ENCODE data around the gene TNFRSF11A.

The TNFRSF11A gene

DNA sequence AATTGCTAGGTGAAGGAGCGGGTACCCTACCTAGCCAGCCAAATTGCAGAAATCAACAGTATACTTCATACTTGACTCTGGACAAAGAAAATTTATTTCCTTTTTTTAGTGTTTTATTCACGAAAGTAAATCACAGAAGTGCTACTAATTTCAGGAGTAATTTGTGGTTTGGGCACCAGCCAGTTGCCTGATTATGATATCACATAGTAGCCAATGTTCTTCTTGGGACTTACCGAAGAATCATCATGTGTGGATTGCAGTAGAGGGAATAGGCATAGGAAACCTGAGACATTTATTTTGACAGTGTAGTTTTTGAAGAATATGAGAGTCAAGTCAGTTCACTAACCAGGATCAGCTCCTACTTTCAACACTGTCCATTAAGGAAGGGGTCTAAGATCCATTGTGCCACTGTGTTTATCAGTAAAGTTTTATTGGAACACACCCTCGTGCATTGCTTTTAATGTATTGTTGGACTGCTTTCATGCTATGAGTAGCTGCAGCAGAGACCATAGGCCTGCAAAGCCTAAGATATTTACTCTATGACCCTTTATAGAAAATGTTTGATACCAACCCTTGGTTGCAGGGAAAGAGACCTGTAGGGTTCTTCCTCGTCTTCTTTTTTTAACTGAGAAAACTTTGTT lies 32.1 kb downstream of the TNFRSF11A start:
- H3K27me3 ChIP-seq (ENCODE audit: insufficient read depth, poor library complexity, severe bottlenecking), result no peaks in the 10 kb centered on the region
- no peak for DNase-seq (ENCODE audit: low read depth in 1 of 2, low spot score in 1 of 2)
- no peak overlapping the region for H3K27ac ChIP-seq (replicated peaks)
- TF ChIP-seq GABPA (IDR thresholded peaks at IDR 0.05; ENCODE audit: low read depth) (no peak), SPI1 (IDR thresholded peaks at IDR 0.05; ENCODE audit: borderline replicate concordance, low read depth) (no peak), POLR2AphosphoS5 (IDR thresholded peaks at IDR 0.05; ENCODE audit: low read depth) (no peak)
- TF ChIP-seq, protein P1, sequence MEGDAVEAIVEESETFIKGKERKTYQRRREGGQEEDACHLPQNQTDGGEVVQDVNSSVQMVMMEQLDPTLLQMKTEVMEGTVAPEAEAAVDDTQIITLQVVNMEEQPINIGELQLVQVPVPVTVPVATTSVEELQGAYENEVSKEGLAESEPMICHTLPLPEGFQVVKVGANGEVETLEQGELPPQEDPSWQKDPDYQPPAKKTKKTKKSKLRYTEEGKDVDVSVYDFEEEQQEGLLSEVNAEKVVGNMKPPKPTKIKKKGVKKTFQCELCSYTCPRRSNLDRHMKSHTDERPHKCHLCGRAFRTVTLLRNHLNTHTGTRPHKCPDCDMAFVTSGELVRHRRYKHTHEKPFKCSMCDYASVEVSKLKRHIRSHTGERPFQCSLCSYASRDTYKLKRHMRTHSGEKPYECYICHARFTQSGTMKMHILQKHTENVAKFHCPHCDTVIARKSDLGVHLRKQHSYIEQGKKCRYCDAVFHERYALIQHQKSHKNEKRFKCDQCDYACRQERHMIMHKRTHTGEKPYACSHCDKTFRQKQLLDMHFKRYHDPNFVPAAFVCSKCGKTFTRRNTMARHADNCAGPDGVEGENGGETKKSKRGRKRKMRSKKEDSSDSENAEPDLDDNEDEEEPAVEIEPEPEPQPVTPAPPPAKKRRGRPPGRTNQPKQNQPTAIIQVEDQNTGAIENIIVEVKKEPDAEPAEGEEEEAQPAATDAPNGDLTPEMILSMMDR (IDR thresholded peaks at IDR 0.05; ENCODE audit: insufficient read depth, low read length), result no peak
- TF ChIP-seq, protein P2, sequence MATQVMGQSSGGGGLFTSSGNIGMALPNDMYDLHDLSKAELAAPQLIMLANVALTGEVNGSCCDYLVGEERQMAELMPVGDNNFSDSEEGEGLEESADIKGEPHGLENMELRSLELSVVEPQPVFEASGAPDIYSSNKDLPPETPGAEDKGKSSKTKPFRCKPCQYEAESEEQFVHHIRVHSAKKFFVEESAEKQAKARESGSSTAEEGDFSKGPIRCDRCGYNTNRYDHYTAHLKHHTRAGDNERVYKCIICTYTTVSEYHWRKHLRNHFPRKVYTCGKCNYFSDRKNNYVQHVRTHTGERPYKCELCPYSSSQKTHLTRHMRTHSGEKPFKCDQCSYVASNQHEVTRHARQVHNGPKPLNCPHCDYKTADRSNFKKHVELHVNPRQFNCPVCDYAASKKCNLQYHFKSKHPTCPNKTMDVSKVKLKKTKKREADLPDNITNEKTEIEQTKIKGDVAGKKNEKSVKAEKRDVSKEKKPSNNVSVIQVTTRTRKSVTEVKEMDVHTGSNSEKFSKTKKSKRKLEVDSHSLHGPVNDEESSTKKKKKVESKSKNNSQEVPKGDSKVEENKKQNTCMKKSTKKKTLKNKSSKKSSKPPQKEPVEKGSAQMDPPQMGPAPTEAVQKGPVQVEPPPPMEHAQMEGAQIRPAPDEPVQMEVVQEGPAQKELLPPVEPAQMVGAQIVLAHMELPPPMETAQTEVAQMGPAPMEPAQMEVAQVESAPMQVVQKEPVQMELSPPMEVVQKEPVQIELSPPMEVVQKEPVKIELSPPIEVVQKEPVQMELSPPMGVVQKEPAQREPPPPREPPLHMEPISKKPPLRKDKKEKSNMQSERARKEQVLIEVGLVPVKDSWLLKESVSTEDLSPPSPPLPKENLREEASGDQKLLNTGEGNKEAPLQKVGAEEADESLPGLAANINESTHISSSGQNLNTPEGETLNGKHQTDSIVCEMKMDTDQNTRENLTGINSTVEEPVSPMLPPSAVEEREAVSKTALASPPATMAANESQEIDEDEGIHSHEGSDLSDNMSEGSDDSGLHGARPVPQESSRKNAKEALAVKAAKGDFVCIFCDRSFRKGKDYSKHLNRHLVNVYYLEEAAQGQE (IDR thresholded peaks at IDR 0.05; ENCODE audit: insufficient replicate concordance, low read depth), result no peak
- no peak overlapping the region for H3K4me3 ChIP-seq (replicated peaks; ENCODE audit: insufficient read depth, low read length)

DNA sequence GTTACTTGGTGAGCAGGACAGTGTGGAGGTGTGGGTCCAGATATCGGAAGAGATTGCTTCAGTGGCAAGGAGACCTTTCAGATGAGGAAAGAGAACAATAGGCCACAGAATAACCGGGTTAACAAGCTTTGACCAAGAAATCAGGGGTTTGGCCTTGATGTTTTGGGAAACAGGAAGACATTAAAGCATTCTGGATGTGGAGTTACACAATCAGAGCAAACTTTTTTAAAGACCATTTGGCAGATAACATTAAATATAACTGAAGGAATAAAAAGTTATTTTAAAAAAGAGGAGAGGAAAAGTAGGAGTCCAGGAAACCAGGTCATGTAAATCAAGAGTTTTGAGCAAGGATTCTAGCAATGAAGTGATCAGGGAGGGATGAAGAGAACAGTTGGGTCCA lies 35.7 kb downstream of the TNFRSF11A start:
- TF ChIP-seq GABPA (IDR thresholded peaks at IDR 0.05; ENCODE audit: low read depth) (no peak), POLR2AphosphoS5 (IDR thresholded peaks at IDR 0.05; ENCODE audit: low read depth) (no peak), SPI1 (IDR thresholded peaks at IDR 0.05; ENCODE audit: borderline replicate concordance, low read depth) (no peak)
- TF ChIP-seq, protein P2 (IDR thresholded peaks at IDR 0.05; ENCODE audit: insufficient replicate concordance, low read depth), result no peak
- TF ChIP-seq, protein P1 (IDR thresholded peaks at IDR 0.05; ENCODE audit: insufficient read depth, low read length), result no peak
- DNase-seq (ENCODE audit: low read depth in 1 of 2, low spot score in 1 of 2), result no peak
- Histone ChIP-seq H3K27ac (replicated peaks) (no peak overlapping the region), H3K4me3 (replicated peaks; ENCODE audit: insufficient read depth, low read length) (no peak overlapping the region), H3K27me3 (ENCODE audit: insufficient read depth, poor library complexity, severe bottlenecking) (no peaks in the 10 kb centered on the region)

DNA sequence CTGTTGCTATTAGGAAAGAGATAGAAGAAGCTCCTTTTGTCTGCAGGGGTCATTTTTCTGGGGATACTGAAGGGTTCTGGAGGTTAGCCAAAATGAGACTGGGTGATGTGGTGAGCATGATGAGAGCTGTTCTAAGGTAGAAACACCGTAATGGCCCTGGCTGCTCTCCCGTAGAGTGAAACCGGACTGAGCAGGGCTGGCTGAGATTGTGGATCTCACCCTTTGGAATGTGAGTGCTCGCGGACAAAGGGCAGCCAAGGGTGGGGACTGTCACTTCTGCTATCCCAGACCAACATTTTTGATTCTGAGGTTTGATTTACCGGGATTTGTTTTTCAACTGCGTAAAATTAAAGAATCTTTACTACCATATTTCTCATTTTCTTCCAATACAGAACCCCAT lies 36.2 kb downstream of the TNFRSF11A start:
- TF ChIP-seq, protein P2 (IDR thresholded peaks at IDR 0.05; ENCODE audit: insufficient replicate concordance, low read depth), result no peak
- TF ChIP-seq SPI1 (IDR thresholded peaks at IDR 0.05; ENCODE audit: borderline replicate concordance, low read depth), result no peak
- no peak for TF ChIP-seq GABPA (IDR thresholded peaks at IDR 0.05; ENCODE audit: low read depth)
- no peak for TF ChIP-seq POLR2AphosphoS5 (IDR thresholded peaks at IDR 0.05; ENCODE audit: low read depth)
- TF ChIP-seq, protein P1 (IDR thresholded peaks at IDR 0.05; ENCODE audit: insufficient read depth, low read length), result no peak
- Histone ChIP-seq H3K27me3 (ENCODE audit: insufficient read depth, poor library complexity, severe bottlenecking) (no peaks in the 10 kb centered on the region), H3K4me3 (replicated peaks; ENCODE audit: insufficient read depth, low read length) (no peak overlapping the region), H3K27ac (replicated peaks) (no peak overlapping the region)
- no peak for DNase-seq (ENCODE audit: low read depth in 1 of 2, low spot score in 1 of 2)

Data from HL-60 (cell line).